Skeletal muscle cell (primary cell): Measurements from ENCODE around the gene ZFHX2.
"Not testable (repeated sequence)": the region's sequence is repeated elsewhere in the genome, so short reads cannot be mapped to it uniquely, and the experiment has no call there.

Experiments used
- DNase-seq: peaks from one replicate; pipeline ENCODE4 v3.0.0-alpha.2; 2010; ENCODE audit warnings: low read depth
- H3K4me3 ChIP-seq: 2 replicates; pipeline ENCODE4 v1.5.1; 2011; ENCODE audit warnings: low read depth, mild to moderate bottlenecking, control low read depth, low read length, moderate library complexity

ZFHX2 gene

DNA sequence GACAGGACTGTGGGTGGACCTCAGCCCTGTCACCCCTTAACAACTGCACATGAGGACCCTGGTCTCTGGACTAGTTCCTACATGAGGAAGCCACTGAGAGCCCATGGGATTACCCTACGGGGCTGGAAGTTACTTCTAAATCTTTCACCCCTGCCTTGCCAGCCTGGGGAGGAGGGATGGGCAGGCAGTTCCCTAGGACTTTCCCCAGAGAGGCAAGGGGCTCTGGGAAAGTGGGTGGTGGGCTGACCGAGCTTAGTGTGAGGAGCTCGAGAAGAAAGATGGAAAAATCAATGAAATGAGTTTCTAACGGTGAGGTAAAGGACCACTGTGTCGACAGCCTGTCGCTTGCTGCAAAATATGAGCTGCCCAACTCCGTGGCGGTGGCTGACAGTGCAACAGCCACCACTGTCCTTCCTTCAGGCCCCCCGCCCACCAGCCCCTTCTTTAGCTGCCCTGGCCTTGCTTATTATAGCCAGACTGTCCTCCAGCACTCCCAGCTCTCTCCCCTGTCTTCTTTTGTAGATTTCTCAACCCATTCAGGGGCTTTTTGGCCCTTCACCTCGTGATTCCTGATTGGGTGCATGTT lies 5.0 kb downstream of the ZFHX2 start:
- no peak overlapping the region for H3K4me3 ChIP-seq
- no peak for DNase-seq

DNA sequence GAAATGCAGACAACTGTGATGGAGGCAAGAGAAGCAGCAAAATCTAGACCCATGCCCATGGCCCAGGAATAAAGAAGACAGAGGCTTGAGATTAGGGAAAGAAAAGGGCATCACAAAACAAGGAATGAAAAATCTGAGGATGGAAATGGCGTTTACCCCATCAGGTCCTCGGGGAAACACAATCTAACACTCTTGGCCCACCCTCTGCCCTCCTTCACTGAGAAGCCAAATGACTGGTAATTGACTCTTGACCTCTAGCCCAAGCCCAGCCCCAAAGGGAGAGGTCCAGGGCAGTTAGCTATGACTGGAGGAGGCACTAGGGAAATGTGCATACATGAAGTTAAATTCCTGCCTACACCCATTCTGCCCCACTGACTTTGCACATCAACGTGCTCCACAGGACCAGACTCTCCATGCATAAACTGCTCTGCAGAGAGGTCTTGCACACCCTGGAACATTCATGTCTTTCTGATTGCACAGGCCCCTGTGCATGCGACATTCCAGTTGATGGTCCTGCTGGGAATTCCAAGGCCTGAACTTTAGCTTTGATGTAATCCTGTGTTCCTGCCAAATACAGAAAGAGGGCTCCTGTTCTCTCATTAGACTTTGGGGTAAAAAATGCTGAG lies 5.7 kb downstream of the ZFHX2 start:
- no peak for DNase-seq
- H3K4me3 ChIP-seq = no peak overlapping the region

DNA sequence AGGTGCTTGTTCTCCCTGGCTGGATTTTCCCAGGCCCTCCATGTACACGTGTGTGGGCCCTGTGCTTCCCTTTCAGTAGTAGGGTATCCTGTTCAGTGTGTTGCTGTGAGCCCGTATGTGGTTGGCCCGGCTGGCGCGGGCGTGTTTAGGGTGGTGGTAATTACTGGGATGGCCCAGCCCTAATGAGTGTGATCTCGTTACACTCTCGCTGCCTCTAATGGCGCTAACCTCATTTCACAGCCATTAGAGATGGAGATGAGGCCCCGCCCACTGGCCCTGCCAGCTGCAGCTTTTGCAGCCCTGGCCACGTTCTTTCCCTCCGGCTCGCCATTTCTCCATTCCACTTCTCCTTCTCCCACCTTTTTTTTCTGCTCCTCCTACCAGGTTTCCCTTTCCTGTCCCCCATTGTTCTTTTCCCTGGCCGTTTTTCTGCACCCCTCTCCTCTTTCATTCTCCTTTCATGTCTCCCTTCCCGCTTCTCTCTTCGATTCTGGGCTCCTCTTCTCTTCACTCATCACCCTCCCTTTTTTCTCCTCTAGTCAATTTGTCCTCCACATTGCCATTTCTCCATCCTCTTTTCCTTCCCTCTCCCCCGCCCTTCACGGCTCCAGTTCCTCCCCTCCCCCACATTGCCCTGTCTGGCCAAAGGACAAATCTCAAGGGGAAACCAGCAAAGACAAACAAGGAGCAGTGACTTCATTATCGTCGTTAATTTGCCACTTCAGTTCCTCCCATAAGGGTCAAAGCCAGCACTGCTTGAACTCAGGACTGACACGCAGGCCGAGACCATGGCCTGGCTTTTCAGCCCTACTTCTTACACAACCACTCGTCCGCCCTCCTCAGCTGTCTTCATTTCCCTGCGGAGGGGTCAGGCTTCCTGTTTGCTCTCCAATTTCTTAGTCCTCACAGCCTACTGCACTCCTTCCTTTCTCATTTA lies 6.8 kb downstream of the ZFHX2 start:
- H3K4me3 ChIP-seq = no peak overlapping the region
- no peak for DNase-seq

DNA sequence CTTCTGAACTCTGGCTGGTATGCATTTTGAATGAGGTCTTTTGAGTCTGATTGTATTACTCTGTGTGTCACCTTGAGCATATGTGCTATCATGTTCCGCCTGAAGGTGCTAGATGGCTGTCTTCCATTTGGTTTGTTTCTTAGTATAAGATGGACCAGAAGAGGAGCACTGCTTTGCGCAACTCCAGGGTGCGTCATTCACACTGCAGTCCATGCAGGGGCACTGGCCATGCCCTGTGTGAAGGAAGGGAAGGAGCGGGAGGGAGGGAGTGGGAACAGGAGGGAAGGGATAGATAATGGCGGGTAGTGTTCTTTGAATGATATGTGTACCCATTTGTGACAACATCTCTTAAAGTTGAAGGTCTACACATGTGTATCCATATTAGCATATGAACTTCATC lies 8.2 kb downstream of the ZFHX2 start:
- DNase-seq = no peak
- no peak overlapping the region for H3K4me3 ChIP-seq

DNA sequence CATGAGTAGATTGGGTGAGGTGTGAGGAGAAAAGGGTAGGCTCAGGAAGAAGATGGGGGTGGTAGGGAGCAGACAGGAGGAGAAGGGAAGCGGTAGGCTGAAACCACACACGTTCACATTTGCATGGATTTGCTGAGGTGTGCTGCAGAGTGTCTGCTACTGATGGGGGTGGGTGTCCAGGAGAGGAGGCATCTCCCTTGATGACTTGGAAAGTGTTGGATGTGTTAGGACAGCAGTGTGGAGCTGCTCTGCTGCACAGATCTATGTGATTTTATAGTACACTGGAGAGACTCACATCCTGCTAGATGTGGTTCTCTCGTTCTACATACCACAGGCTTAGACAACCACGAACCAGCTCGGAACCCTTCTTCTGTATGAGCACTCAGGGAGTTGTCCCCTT lies 9.3 kb downstream of the ZFHX2 start:
- no peak overlapping the region for H3K4me3 ChIP-seq
- no peak for DNase-seq

DNA sequence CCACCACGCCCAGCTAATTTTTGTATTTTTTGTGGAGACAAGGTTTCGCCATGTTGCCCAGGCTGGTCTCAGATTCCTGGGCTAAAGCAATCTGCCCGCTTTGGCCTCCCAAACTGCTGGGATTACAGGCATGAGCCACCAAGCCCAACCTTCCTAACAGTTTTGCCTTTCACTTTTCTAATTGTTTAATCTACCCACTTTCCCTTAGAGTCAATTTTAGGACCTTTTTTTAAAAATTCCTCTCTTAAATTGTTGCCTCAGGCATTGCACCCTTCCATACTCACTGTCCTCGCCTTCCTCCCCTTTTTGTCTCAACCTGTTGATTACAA lies 11.5 kb downstream of the ZFHX2 start:
- H3K4me3 ChIP-seq = no peak overlapping the region
- no peak for DNase-seq

DNA sequence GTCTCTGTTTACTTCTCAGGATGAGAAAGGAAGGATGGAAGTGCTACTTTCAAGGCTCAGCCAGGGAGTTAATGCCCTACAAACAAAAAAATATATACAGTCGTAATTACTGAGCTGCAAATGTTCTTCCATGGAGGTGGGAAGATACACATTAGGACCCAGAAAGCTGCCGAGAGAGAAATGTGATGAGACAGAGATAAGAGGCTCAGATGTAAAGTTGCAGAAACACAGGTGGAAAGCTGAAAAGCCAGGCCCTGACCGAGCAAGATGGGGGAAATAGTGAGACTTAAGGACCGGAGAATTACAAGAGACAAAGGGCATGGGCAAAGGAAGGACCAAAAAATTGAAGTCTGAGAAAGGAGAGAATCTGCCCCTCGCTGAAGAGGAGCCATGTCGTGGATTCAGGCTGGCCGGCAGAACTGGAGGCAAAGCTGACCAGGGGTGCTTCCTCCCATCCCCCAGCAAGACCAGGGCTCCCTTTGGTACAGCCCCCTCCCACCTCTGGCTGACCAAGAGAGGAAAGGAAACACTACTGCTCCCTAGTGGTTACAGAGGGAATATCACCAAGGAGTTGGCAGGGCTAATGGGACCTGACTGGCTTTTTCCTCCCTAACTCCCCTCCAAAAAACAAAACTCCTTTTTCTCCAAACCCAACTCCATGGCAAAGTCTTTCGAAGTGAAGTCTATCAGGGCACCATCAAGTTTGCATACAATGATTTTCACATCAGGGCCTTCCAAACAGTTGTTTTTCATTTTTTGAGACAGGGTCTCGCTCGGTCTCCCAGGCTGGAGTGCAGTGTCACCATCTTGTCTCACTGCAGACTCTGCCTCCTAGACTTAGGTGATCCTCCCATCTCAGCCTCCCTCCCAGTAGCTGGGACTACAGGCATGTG lies 12.1 kb downstream of the ZFHX2 start:
- H3K4me3 ChIP-seq = no peak overlapping the region
- DNase-seq = no peak

DNA sequence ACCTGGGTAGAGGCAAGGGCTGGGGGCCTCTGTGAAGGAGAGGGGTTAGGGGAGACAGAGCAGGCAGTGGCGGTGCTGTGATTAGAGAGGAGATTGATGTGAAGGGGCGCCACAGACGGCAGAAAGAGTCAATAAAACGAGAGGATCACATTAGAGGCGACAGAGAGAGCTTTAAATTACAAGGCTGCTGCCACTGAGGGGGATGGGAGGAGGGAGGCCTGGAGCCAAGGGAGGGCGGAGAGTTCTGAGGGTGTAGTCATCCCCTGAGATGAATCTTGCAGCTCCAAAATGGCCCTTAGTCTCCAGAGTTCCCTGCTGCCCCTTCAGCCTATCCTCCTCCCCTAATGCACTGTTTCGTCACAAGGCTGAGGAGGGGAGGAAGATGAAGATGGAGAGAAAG lies 12.8 kb downstream of the ZFHX2 start:
- no peak overlapping the region for H3K4me3 ChIP-seq
- DNase-seq = no peak

DNA sequence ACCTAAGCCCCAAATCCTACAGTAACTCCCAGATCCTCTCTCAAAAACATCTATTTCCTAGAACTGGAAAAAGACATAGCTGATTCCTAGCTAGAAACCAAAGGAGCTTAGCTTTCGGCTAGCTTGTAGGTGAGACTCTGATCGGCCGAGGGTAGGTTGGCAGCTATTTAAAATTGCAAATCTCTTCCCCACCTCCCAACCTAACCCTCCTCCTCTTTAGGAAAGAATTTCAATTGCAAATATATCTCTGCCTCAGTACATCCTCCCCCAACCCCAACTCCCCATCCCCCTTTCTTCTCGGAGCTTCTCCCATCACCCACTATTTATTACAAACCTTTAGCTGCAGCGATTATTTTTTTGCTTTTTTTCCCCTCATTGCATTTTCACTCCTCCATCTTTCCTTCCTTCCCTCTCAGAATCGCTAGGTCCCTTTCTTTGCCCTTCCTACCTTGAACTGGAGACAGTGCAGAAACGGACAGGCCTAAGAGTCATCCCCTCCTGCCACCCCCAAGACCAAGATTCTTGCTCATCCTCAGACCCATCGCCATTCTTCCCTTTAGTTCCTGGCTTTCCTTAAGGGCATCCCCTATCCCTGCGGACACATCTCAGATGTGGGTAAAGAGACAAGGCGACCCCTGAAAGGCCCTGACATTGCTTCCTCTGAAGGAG lies 13.4 kb downstream of the ZFHX2 start:
- DNase-seq = no peak
- H3K4me3 ChIP-seq = no peak overlapping the region

DNA sequence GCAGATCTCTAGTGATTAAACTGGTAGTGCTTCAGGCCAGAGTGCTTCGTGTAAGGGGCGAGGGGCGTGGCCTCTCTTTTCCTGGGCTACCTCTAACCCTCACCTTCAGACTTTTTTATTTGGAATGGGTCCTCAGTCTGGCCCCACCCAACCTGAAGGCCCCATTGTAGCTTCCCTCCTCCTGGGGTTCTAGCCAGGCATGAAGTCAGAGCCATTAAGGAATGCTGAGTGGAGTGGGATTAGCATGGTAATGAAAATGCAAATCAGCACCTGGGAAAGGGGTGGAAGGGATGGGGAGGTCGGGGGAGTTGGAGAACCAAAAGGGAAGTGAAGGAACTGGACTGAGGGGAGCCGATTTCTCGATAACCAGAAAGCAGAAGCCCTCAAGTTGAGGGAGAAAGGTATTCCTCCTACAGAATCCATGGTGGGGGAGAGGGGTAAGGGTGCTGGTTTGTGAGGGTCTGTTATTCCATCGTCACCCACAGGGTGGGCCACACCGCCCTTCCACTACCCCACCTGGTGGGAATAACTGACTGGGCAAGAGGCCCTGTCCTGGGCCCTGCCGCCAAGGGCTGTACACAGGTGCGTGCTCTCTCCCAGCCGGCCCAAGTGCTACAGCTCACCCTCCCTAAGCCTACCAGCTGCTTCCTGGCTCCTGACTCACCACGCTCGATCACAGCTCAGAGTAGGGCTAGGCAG lies 14.1 kb downstream of the ZFHX2 start:
- no peak overlapping the region for H3K4me3 ChIP-seq
- DNase-seq = no peak

DNA sequence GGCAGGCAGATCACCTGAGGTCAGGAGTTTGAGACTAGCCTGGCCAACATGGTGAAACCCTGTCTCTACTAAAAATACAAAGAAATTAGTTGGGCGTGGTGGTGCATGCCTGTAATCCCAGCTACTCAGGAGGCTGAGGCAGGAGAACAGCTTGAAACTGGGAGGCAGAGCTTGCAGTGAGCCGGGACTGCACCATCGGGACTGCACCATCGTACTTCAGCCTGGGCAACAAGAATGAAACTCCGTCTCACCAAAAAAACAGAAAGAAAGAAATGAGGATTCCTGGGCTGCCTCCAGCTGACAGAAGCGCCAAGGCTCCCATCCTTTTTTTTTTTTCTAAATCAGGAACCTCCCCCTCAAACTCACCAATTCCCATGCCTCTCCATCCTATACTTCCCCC lies 14.7 kb downstream of the ZFHX2 start:
- DNase-seq, H3K4me3 ChIP-seq: not testable (repeated sequence)

DNA sequence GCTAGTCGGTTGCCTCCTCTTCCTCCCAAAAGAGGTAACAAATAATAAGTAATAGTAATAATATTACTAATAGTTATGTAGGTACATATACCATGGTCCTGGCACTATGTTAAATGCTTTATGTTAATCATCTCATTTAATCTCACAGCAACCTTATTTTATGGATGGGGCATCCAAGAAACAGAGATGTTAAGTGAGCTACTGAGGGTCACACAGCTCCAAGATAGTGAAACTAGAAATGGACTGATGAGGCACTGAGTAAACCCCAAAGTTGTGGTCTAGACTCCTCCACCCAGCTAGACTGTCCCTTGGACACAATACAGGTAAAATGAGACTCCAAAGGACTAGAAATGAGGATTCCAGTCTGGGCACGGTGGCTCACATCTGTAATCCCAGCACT lies 15.1 kb downstream of the ZFHX2 start:
- H3K4me3 ChIP-seq = no peak overlapping the region
- DNase-seq = no peak

DNA sequence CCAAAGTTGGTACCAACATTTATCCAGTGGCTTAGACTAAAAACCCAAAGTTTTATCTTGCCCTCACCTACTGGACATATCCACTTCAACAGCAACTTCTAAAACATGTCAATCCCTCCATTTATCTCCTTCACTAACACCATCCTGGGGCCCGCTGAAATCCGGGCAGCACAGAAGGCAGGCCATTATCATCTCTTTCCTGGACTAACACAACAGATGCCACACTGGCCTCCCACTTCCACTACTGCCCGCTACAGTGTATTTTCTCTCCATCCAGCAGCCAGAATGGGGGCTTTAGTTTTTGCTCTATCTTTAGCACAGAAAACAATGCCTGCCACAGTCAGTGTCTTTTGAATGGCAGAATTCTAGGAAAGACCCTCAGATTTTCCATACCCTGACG lies 15.6 kb downstream of the ZFHX2 start:
- DNase-seq = no peak
- no peak overlapping the region for H3K4me3 ChIP-seq

DNA sequence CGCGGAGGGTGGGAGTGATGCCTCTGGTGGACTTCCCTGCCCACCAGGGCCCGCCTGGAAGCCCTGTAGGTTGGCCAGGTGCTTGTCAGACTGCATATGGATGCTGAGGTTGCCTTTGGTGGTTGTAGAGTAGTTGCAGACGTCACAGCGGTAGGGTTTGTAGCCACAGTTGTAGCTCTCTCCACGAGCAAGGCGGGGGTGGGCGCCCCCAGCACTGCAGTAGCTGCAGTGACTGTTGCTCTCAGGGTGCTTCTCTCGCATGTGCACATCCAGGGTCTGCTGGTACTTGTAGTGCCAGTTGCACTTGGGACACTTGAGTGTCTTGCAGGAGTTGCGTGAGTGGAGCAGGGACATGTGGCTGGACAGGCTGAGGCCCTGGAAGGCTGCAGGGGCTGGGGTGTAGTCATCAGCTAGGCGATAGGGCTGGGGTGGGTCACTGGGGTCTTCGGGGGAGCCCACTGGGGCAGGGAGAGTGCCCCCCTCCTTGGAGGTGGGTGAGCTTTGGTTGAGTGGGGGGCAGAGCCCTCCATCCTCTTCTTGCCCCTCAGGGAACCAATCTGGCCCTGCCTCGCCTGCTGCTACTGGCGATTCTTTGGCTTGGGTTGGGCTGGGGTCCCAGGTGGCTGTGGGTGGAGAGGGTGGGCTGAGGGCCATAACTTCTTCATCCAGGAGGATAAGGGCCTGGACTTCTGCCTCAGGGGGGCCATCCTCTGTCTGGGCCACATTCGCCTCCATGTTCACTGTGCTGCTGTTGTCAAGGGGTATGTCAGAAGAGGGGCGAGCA lies 17.7 kb downstream of the ZFHX2 start:
- DNase-seq = no peak
- H3K4me3 ChIP-seq = no peak overlapping the region

DNA sequence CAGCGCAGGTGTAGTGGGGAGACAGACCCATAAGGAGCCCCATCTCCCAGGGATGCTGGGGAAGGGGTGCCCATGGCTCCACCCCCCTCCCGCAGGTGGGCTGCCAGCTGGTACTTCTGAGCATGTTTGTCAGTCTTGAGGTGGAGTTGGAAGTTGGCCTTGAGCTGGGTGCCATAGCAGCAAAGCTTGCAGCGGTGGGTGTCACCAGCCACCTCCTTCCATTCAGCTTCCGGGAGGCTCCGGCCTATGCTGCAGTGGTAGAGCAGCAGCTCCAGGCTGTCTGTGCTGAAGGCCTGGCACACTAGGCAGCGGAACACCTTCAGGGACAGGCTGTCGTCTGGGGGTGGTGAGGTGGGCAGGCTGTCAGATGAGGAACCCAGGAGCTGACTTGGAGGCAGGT lies 18.9 kb downstream of the ZFHX2 start:
- DNase-seq = no peak

DNA sequence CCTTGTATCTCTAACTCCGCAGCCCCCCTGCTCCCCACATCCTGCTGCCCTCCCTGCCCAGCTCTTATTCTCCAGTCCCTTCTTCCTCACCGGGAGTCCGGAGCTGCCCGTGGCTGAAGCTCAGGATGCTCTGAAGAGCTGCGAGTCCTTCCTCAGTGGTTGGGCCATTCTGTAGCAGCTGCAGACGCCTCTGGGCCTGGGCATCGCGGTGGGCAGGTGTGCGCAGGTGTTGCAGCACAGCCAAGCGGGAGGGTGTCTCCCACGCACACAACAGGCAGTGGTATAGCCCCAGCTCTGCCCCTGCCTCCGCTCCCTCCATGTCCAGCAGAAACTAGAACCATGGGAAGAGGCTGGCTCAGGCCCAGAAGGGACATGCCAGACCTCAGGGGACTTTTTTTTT lies 20.2 kb downstream of the ZFHX2 start:
- no peak overlapping the region for H3K4me3 ChIP-seq
- no peak for DNase-seq

More for the DNA sequence above, 18.9 kb downstream of the ZFHX2 start:
- no peak overlapping the region for H3K4me3 ChIP-seq

DNA sequence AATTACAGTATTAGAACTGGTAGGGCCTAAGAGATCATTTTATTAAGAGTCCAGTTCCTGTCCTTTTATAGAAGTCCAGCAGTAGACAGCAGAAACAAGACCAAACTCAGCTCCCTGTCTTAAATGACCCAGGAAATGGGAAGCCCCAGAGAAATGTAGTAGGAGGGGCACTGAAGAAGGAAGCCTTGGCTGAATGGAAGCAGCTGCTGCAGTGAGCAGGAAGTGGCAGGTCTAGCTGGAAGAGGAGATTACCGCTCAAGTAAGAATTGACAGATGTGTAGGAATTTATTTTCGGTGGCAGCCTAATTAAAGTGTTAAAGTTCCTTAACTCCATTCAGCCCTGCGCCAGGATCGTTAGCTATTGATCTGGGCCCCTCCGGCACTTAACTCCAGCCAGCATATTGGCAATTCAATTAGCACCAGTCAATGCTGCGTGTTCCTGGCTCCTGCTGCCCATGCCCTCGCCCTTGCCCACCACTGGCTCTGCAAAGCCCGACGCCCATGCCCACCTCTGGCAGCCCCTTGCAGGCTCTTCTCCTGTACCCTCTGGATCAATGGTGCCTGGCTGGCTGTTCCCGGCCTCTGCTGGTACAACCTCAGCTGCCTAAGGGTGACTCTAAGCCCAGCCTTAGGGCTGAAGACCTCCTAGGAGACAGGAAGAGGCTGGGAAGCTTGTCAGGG lies 21.1 kb downstream of the ZFHX2 start:
- no peak for DNase-seq
- H3K4me3 ChIP-seq = no peak overlapping the region

DNA sequence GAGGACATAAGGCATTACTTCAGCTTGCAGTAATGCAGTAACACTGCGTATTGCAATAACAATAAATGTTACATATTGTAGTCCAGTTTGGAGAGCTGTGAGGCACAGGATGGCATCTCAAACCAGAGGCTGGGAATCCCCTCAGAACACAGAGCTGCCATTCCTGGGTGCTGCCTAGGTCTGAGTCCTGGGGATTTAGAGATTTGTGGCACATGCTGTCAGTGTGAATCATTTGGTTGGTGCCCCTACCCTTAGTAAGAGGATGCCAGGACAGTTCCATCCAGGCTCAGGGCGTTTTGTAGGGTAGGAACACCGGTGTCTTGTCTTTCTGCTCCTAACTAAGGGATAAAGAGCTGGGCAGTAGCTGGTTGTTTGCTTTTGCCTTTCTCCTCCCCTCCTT lies 22.5 kb downstream of the ZFHX2 start:
- DNase-seq = no peak
- H3K4me3 ChIP-seq = no peak overlapping the region
